Adrenal gland (tissue), 5 donors: ENCODE data around the gene PSG4.
"Not testable (repeated sequence)": the region's sequence is repeated elsewhere in the genome, so short reads cannot be mapped to it uniquely, and the experiment has no call there.

Experiments
- CTCF ChIP-seq, 6 experiments: fragments of 450-650 bp in 4 of 6; fragments of 200-600 bp in 2 of 6; sonication (generic) in 1 of 6; IDR thresholded peaks; 1 replicate in 5 of 6; 2 replicates in 1 of 6; pipeline versions ENCODE4 v1.5.1 to v1.8.0; 2016 to 2021; ENCODE audit warnings: antibody characterized with exemption in 6 of 6, mild to moderate bottlenecking in 2 of 6, moderate library complexity in 1 of 6
- POLR2A ChIP-seq, 2 donors: fragments of 450-650 bp; IDR thresholded peaks; one replicate each; pipeline ENCODE4 v1.6.1; 2017; ENCODE audit warnings: antibody characterized with exemption in 2 of 2, mild to moderate bottlenecking in 2 of 2, moderate library complexity in 1 of 2
- donor health status: DM: no; HTN: no; CAD: no.

GRCh38 chr19:43248635-43249002 is 43.2 kb upstream of the PSG4 start:
- not testable (repeated sequence) for TF ChIP-seq POLR2A, CTCF (IDR thresholded peaks at IDR 0.05)
